ENCODE data around the gene SPRED1. TPM values are rescaled to one million over a fixed set of nuclear protein-coding genes. Genes with fewer than 3 reads are reported as not detected.
"Not testable (repeated sequence)": the region's sequence is repeated elsewhere in the genome, so short reads cannot be mapped to it uniquely, and the experiment has no call there.

Gene SPRED1
- total and polyA plus RNA-seq, 2 donors = 5.3 to 7.3 TPM

DNA sequence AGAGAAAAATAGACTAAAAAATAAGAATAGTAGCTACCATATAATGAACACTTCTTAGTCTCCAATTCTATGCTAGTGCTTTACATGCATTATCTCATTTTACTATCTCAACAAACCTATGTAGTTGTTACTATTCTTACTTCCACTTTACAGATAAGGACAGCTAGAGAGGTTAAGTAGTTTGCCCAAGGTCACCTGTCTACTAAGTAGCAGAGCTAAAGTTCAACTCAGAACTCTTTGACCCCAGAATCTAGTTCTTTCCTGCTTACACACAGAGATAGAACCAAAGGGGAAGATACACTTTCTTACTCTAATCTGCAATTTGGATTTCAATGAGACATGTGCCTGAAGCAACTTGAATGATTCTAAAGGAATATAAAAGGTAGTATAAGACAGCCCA lies 24.7 kb upstream of the SPRED1 start:
- no peak overlapping the region for H3K27ac ChIP-seq (ENCODE audit: low read depth in 1 of 2, low read length in 1 of 2)
- H3K4me3 ChIP-seq (ENCODE audit: low read length in 2 of 2) = no peak overlapping the region
- DNase-seq (ENCODE audit: low read depth in 6 of 9, low spot score in 9 of 9) = no peak
- no peaks in the 10 kb centered on the region for H3K36me3 ChIP-seq (ENCODE audit: control insufficient read depth in 2 of 2, insufficient read depth in 2 of 2, low read length in 1 of 2)
- no peaks in the 10 kb centered on the region for H3K4me1 ChIP-seq (ENCODE audit: control insufficient read depth in 2 of 2, insufficient read depth in 2 of 2, low read length in 2 of 2)
- no peaks in the 10 kb centered on the region for H3K27me3 ChIP-seq (ENCODE audit: control insufficient read depth in 2 of 2, insufficient read depth in 1 of 2, low read length in 1 of 2)
- no peaks in the 10 kb centered on the region for H3K9me3 ChIP-seq (ENCODE audit: control insufficient read depth in 2 of 2, insufficient read depth in 1 of 2, low read length in 1 of 2)

DNA sequence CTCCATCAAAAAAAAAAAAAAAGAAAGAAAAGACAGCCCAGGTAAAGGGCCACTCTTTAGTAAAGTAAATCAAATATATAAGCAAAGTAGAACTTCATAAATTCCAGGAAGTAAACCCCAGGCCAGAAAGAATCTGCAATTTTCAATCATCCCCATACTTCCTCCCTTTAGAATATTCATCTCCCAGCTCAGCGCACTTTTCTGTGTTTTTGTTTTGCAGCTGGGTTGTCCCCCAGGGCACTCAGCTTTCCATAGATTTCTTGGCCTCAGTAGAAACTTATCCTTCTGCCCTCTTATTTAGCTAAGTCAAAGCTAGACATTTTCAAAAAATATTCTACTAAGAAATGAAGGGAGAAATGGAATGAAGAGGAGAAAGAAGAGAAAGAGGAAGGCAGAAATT lies 24.0 kb upstream of the SPRED1 start:
- 97% methylated on average over 1 of the region's 1 CpG for WGBS
- Histone ChIP-seq H3K4me1 (ENCODE audit: control insufficient read depth in 2 of 2, insufficient read depth in 2 of 2, low read length in 2 of 2) (no peaks in the 10 kb centered on the region), H3K4me3 (ENCODE audit: low read length in 2 of 2) (no peak overlapping the region), H3K27me3 (ENCODE audit: control insufficient read depth in 2 of 2, insufficient read depth in 1 of 2, low read length in 1 of 2) (no peaks in the 10 kb centered on the region), H3K36me3 (ENCODE audit: control insufficient read depth in 2 of 2, insufficient read depth in 2 of 2, low read length in 1 of 2) (no peaks in the 10 kb centered on the region), H3K9me3 (ENCODE audit: control insufficient read depth in 2 of 2, insufficient read depth in 1 of 2, low read length in 1 of 2) (no peaks in the 10 kb centered on the region), H3K27ac (ENCODE audit: low read depth in 1 of 2, low read length in 1 of 2) (no peak overlapping the region)
- no peak for DNase-seq (ENCODE audit: low read depth in 6 of 9, low spot score in 9 of 9)

- DNase-seq (ENCODE audit: low read depth in 6 of 9, low spot score in 9 of 9) = no peak
- Histone ChIP-seq H3K9me3 (ENCODE audit: control insufficient read depth in 2 of 2, insufficient read depth in 1 of 2, low read length in 1 of 2) (no peaks in the 10 kb centered on the region), H3K36me3 (ENCODE audit: control insufficient read depth in 2 of 2, insufficient read depth in 2 of 2, low read length in 1 of 2) (no peaks in the 10 kb centered on the region), H3K27ac (ENCODE audit: low read depth in 1 of 2, low read length in 1 of 2) (no peak overlapping the region), H3K4me3 (ENCODE audit: low read length in 2 of 2) (no peak overlapping the region), H3K27me3 (ENCODE audit: control insufficient read depth in 2 of 2, insufficient read depth in 1 of 2, low read length in 1 of 2) (no peaks in the 10 kb centered on the region), H3K4me1 (ENCODE audit: control insufficient read depth in 2 of 2, insufficient read depth in 2 of 2, low read length in 2 of 2) (no peaks in the 10 kb centered on the region)
- 89% methylated on average over 3 of the region's 3 CpGs for WGBS
These were observed 22.8 kb upstream of the SPRED1 start for GRCh38 chr15:38229705-38230310.

- Histone ChIP-seq H3K36me3 (ENCODE audit: control insufficient read depth in 2 of 2, insufficient read depth in 2 of 2, low read length in 1 of 2) (no peaks in the 10 kb centered on the region), H3K9me3 (ENCODE audit: control insufficient read depth in 2 of 2, insufficient read depth in 1 of 2, low read length in 1 of 2) (no peaks in the 10 kb centered on the region), H3K27ac (ENCODE audit: low read depth in 1 of 2, low read length in 1 of 2) (no peak overlapping the region), H3K4me3 (ENCODE audit: low read length in 2 of 2) (no peak overlapping the region), H3K4me1 (ENCODE audit: control insufficient read depth in 2 of 2, insufficient read depth in 2 of 2, low read length in 2 of 2) (no peaks in the 10 kb centered on the region), H3K27me3 (ENCODE audit: control insufficient read depth in 2 of 2, insufficient read depth in 1 of 2, low read length in 1 of 2) (no peaks in the 10 kb centered on the region)
- 97% methylated on average over 5 of the region's 5 CpGs for WGBS
- DNase-seq (ENCODE audit: low read depth in 6 of 9, low spot score in 9 of 9) = no peak
These were observed 21.2 kb upstream of the SPRED1 start for GRCh38 chr15:38231436-38231835.

DNA sequence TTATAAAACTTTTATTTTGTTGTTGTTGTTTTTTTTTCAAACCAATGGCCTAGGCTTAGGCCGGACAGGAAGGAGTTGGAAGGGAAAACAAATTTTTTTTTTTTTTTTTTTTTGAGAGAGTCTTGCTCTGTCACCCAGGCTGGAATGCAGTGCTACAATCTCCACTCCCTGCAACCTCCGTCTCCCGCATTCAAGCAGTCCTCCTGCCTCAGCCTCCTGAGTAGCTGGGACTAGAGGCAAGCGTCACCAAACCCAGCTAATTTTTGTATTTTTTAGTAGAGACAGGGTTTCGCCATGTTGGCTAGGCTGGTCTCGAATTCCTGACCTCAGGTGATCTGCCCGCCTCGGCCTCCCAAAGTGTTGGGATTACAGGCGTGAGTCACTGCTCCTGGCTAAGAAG lies 15.6 kb upstream of the SPRED1 start:
- H3K4me3 ChIP-seq (ENCODE audit: low read length in 2 of 2); H3K27ac ChIP-seq (ENCODE audit: low read depth in 1 of 2, low read length in 1 of 2); H3K4me1 ChIP-seq (ENCODE audit: control insufficient read depth in 2 of 2, insufficient read depth in 2 of 2, low read length in 2 of 2); H3K27me3 ChIP-seq (ENCODE audit: control insufficient read depth in 2 of 2, insufficient read depth in 1 of 2, low read length in 1 of 2); H3K36me3 ChIP-seq (ENCODE audit: control insufficient read depth in 2 of 2, insufficient read depth in 2 of 2, low read length in 1 of 2); H3K9me3 ChIP-seq (ENCODE audit: control insufficient read depth in 2 of 2, insufficient read depth in 1 of 2, low read length in 1 of 2); DNase-seq (ENCODE audit: low read depth in 6 of 9, low spot score in 9 of 9): not testable (repeated sequence)
- 96% methylated on average over 9 of the region's 9 CpGs for WGBS

DNA sequence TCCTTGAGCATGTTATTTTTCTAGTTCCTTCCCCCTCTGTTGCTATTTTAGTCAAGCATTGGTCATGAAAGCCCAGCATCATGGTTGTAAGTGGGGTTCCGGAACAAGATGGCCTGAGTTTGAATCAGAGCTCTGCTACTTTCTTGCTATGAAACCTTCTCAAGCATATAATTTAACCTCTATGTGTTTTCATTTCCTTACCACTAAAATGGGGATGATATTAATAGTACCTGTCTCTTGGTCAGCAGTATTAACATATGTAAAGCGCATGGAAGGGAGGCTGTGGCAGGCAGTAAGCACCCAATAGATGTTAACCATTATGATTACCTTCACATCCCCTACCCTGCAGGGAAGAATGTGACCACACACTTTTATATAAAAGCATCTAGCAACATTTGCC lies 14.3 kb upstream of the SPRED1 start:
- DNase-seq (ENCODE audit: low read depth in 6 of 9, low spot score in 9 of 9) = no peak
- Histone ChIP-seq H3K4me1 (ENCODE audit: control insufficient read depth in 2 of 2, insufficient read depth in 2 of 2, low read length in 2 of 2) (no peaks in the 10 kb centered on the region), H3K4me3 (ENCODE audit: low read length in 2 of 2) (no peak overlapping the region), H3K9me3 (ENCODE audit: control insufficient read depth in 2 of 2, insufficient read depth in 1 of 2, low read length in 1 of 2) (no peaks in the 10 kb centered on the region), H3K27me3 (ENCODE audit: control insufficient read depth in 2 of 2, insufficient read depth in 1 of 2, low read length in 1 of 2) (no peaks in the 10 kb centered on the region), H3K27ac (ENCODE audit: low read depth in 1 of 2, low read length in 1 of 2) (no peak overlapping the region), H3K36me3 (ENCODE audit: control insufficient read depth in 2 of 2, insufficient read depth in 2 of 2, low read length in 1 of 2) (no peaks in the 10 kb centered on the region)
- WGBS = 97% methylated on average over 2 of the region's 2 CpGs

DNA sequence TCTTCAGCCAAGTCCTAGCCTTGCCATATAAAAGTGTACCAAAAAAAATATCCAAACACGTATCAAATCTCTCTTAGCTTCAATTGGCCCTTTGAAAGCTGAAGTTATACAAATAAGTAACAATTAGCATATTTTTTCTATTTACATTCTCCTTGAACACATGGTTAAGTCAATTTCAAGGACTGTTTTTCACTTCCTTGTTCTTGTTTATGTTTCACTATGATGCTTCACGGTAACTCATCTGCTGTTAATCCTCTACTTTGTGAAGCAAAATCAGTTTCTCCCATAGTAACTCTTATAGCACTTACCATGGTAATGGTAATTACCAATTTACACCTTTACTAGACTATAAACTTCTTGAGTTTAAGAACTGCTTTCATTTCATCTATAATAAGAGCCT lies 10.6 kb upstream of the SPRED1 start:
- H3K36me3 ChIP-seq (ENCODE audit: control insufficient read depth in 2 of 2, insufficient read depth in 2 of 2, low read length in 1 of 2) = no peaks in the 10 kb centered on the region
- no peaks in the 10 kb centered on the region for H3K27me3 ChIP-seq (ENCODE audit: control insufficient read depth in 2 of 2, insufficient read depth in 1 of 2, low read length in 1 of 2)
- DNase-seq (ENCODE audit: low read depth in 6 of 9, low spot score in 9 of 9) = no peak
- no peak overlapping the region for H3K4me3 ChIP-seq (ENCODE audit: low read length in 2 of 2)
- H3K27ac ChIP-seq (ENCODE audit: low read depth in 1 of 2, low read length in 1 of 2) = no peak overlapping the region
- no peaks in the 10 kb centered on the region for H3K9me3 ChIP-seq (ENCODE audit: control insufficient read depth in 2 of 2, insufficient read depth in 1 of 2, low read length in 1 of 2)
- H3K4me1 ChIP-seq (ENCODE audit: control insufficient read depth in 2 of 2, insufficient read depth in 2 of 2, low read length in 2 of 2) = no peaks in the 10 kb centered on the region
- WGBS = 93% methylated on average over 2 of the region's 2 CpGs

- Histone ChIP-seq H3K4me3 (ENCODE audit: low read length in 2 of 2) (no peak overlapping the region), H3K27ac (ENCODE audit: low read depth in 1 of 2, low read length in 1 of 2) (no peak overlapping the region), H3K9me3 (ENCODE audit: control insufficient read depth in 2 of 2, insufficient read depth in 1 of 2, low read length in 1 of 2) (no peaks in the 10 kb centered on the region), H3K4me1 (ENCODE audit: control insufficient read depth in 2 of 2, insufficient read depth in 2 of 2, low read length in 2 of 2) (no peaks in the 10 kb centered on the region), H3K36me3 (ENCODE audit: control insufficient read depth in 2 of 2, insufficient read depth in 2 of 2, low read length in 1 of 2) (no peaks in the 10 kb centered on the region), H3K27me3 (ENCODE audit: control insufficient read depth in 2 of 2, insufficient read depth in 1 of 2, low read length in 1 of 2) (no peaks in the 10 kb centered on the region)
- no peak for DNase-seq (ENCODE audit: low read depth in 6 of 9, low spot score in 9 of 9)
- WGBS = 88% methylated on average over 6 of the region's 6 CpGs
These were observed 9.2 kb upstream of the SPRED1 start for GRCh38 chr15:38243278-38244055.

DNA sequence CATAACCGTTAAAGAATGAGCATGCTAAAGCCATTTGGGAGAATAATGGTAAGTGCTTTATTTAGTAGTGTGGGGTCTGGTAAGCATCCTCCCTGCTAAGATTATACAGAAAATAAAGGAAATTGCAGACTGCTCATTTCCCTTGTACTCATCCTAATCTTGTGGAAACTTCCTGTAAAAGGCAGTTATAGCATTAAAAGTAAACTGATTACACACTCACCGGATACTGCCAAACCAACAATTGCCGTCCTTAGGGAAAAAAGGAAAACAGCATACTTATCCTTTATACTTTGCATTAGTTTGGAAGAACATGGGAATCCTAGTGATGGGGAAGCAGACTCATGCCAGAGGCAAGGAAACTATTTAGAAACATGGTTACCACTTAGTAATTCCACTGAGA lies 5.3 kb upstream of the SPRED1 start:
- Histone ChIP-seq H3K9me3 (ENCODE audit: control insufficient read depth in 2 of 2, insufficient read depth in 1 of 2, low read length in 1 of 2) (no peaks in the 10 kb centered on the region), H3K36me3 (ENCODE audit: control insufficient read depth in 2 of 2, insufficient read depth in 2 of 2, low read length in 1 of 2) (no peaks in the 10 kb centered on the region), H3K27ac (ENCODE audit: low read depth in 1 of 2, low read length in 1 of 2) (no peak overlapping the region), H3K27me3 (ENCODE audit: control insufficient read depth in 2 of 2, insufficient read depth in 1 of 2, low read length in 1 of 2) (peaks cover 8 to 20% of the 10 kb centered on the region in 2 donors), H3K4me1 (ENCODE audit: control insufficient read depth in 2 of 2, insufficient read depth in 2 of 2, low read length in 2 of 2) (peaks cover 0 to 9% of the 10 kb centered on the region in 2 donors), H3K4me3 (ENCODE audit: low read length in 2 of 2) (no peak overlapping the region)
- WGBS = 95% methylated on average over 3 of the region's 3 CpGs
- no peak for DNase-seq (ENCODE audit: low read depth in 6 of 9, low spot score in 9 of 9)

All from thymus (tissue), 11 donors.